ENCODE measurements around the gene HLA-DOA.

HLA-DOA gene

DNA sequence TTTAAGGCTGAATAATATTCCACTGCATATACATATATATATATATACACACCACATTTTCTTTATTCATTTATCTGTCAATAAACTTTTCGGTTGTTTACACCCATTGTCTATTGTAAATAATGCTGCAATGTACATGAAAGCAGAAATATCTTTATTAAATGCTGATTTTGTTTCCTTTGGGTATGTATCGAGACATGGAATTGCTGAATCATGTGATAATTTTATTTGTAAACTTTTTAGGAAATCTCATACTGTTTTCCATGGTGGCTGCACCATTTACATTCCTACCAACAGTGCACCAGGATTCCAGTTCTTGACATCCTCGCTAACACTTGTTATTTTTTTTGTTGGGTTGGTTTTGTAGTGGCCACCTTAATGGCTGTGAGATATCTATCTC lies 14.1 kb upstream of the HLA-DOA start:
- no peak for DNase-seq (ENCODE audit: low read depth)
- TF ChIP-seq, protein P1, sequence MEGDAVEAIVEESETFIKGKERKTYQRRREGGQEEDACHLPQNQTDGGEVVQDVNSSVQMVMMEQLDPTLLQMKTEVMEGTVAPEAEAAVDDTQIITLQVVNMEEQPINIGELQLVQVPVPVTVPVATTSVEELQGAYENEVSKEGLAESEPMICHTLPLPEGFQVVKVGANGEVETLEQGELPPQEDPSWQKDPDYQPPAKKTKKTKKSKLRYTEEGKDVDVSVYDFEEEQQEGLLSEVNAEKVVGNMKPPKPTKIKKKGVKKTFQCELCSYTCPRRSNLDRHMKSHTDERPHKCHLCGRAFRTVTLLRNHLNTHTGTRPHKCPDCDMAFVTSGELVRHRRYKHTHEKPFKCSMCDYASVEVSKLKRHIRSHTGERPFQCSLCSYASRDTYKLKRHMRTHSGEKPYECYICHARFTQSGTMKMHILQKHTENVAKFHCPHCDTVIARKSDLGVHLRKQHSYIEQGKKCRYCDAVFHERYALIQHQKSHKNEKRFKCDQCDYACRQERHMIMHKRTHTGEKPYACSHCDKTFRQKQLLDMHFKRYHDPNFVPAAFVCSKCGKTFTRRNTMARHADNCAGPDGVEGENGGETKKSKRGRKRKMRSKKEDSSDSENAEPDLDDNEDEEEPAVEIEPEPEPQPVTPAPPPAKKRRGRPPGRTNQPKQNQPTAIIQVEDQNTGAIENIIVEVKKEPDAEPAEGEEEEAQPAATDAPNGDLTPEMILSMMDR (conservative IDR thresholded peaks at IDR 0.05; ENCODE audit: low read length): no peak
- no peak overlapping the region for H3K4me3 ChIP-seq (ENCODE audit: low read length)

DNA sequence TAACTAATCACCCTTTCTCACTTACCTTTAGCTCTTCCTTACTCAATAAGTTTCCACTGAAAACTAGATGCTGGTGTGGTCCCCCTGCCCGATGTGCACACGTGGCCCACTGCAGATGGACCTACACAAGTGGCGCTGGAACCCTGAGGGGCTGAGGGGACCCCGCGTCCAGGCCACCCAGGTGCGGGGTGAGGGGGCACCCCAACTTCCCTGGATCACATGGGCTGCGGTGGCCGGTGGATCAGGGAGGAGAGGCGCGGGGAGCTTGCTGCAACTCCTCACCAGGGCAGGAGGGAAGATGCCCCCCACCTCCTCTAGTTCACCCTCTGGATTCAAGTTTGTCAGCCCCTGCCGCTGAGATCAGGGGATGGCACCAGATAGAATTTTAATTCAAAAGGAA lies 12.5 kb upstream of the HLA-DOA start:
- TF ChIP-seq, protein P1 (conservative IDR thresholded peaks at IDR 0.05; ENCODE audit: low read length): no peak
- DNase-seq (ENCODE audit: low read depth): no peak
- H3K4me3 ChIP-seq (ENCODE audit: low read length): no peak overlapping the region

DNA sequence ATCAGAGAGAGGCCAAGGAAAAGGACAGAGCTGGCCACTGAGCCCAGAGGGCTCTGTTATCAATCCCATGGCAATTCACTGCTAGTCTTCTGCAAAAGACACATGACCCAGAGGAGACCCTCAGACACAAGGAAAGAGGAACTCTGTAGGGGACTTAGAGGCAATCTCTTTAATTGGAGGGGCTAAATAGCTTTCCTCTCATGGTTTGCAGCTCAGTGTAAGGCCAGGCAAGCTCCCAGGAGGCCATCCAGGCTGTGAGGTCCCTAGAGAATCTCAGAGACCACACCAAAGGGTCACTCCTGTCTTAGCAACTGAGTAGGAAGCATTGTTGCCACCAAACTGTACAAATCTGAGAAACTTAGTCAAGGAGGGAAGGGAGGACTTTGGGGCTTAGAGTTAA lies 10.0 kb upstream of the HLA-DOA start:
- DNase-seq (ENCODE audit: low read depth): no peak
- H3K4me3 ChIP-seq (ENCODE audit: low read length): no peak overlapping the region
- TF ChIP-seq, protein P1 (conservative IDR thresholded peaks at IDR 0.05; ENCODE audit: low read length): no peak

DNA sequence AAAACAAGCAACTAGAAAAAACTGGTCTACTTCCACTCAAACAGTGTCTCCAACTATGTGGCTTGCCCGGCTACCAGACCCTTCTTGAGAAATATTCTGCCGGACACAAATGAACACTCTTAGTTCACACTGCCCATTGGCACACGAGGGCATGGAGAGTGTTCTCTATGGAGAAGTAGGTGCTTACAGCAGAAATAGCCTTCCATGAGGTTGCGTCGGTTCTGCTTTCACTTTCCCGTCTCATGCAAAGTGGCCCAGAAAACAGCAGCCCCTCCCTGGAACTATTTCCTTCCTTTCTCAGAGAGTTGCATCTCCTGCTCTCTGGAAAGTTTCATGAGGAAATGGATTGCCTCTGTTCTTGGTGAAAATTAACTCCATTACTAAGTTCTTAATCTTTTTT lies 9.5 kb upstream of the HLA-DOA start:
- H3K4me3 ChIP-seq (ENCODE audit: low read length): peak overlapping the region; percentile 41
- DNase-seq (ENCODE audit: low read depth): peak; percentile 45
- TF ChIP-seq, protein P1 (conservative IDR thresholded peaks at IDR 0.05; ENCODE audit: low read length): no peak

DNA sequence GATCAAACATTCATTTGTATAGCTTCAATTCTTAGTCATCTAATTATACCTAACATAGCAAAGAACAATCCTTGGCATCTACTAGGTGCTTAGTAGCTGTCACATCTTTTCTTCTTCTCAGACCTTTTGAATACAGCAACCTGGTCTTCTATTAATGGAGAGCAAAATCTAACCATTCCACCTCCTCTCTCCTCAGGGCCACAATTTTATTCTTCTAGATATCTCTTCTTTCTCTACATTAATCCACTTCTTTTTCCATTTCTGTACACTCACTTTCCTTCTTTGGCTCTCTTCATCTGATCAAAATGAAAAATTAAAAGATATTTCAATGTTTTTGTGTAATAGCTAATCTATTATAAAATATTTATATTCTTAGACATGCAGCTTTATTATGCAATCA lies 9.0 kb upstream of the HLA-DOA start:
- H3K4me3 ChIP-seq (ENCODE audit: low read length): no peak overlapping the region
- DNase-seq (ENCODE audit: low read depth): no peak
- TF ChIP-seq, protein P1 (conservative IDR thresholded peaks at IDR 0.05; ENCODE audit: low read length): no peak

DNA sequence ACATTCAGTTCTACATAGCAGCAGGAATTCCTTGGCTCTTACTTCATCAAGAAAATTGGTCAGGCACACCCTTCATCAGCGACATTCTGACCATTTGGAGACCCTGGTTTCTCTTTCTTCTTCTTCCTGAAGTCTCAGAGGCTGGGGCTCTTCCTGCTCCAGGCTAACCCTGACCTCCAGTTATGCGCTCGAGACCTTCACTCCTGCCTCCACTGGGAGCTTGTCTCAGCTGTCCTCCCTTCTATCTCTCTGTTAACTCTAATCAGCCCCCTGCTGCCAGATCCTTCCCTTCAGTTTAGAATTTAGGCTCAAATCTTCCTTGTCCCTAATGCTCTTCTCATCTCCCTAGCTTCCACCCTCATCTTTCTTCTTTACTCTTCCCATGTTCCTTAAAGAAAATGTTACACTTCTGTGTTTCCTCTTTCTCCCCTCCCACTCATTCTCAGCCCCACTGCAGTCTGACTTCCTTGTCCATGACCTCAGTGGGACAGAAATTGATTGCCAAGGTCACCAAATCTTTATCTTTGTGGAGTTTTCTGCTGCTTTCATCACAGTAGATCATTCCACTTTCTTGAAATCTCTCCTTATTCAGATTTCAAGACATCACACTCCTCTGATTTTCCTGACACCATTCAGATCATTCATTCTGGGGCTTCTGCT lies 8.4 kb upstream of the HLA-DOA start:
- H3K4me3 ChIP-seq (ENCODE audit: low read length): no peak overlapping the region
- TF ChIP-seq, protein P1 (conservative IDR thresholded peaks at IDR 0.05; ENCODE audit: low read length): no peak
- DNase-seq (ENCODE audit: low read depth): no peak

DNA sequence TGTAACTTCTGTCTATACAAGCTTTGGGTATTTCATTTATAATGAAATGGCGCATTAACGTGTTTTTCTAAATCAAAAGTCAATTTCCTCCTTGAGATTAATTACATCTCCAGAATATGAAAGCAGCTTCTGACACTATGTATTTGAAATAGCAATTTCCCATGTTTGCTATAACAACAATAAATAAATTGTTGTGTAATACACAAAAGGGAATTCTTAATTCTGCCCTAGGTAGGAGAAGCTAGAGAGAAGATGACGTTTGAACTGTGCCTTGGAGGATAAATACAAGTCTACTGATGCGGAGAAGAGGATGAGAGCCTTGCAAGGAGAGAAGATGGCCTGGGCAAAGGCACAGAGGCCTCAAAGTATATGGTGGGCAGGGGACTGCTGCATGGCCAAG lies 7.6 kb upstream of the HLA-DOA start:
- H3K4me3 ChIP-seq (ENCODE audit: low read length): no peak overlapping the region
- TF ChIP-seq, protein P1 (conservative IDR thresholded peaks at IDR 0.05; ENCODE audit: low read length): no peak

More for the DNA sequence above, 7.6 kb upstream of the HLA-DOA start:
- DNase-seq (ENCODE audit: low read depth): no peak
